Measurements from ENCODE around the gene FTO.

- TF ChIP-seq POLR2A (IDR thresholded peaks at IDR 0.05), result no peak
- TF ChIP-seq CTCF (IDR thresholded peaks at IDR 0.05), result no peak
Observed at GRCh38 chr16:53721017-53721416, 17.1 kb downstream of the FTO start.

All from esophagus squamous epithelium (tissue), 4 donors.